ENCODE measurements around the gene TMEM42. TPM values are rescaled to one million over a fixed set of nuclear protein-coding genes. Genes with fewer than 3 reads are reported as not detected.

Gene TMEM42
- total and polyA plus RNA-seq, 2 of the 8 experiments (the other 6 are each of a cell fraction or from before 2014, with no cell fraction given): 11.2 to 41.4 TPM

DNA sequence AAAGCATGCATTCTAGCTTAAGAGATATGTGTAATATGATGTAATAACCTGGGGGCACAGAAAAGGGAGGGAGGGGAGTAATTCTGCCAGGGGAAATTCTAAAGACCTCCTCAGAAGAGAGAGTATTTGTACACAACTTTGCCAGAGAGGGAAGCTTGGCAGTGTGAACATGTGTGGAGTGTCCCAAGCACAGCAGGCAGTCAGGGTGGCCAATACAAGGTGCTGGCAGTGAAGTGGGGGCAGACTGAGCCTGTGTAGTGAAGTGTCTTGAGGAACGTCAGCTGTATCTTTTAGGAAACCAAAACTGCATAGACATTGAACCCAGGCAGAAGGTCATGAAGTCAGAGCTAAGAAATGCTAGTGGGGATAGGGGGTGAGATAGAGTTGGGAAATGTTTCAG, 29.7 kb upstream of the TMEM42 start:
- H4K5ac ChIP-seq (ENCODE audit: insufficient read length, low read depth, low read length): no peak overlapping the region
- H2BK15ac ChIP-seq (ENCODE audit: low read length): no peak overlapping the region
- no peak overlapping the region for H3K23ac ChIP-seq (ENCODE audit: insufficient read length)
- no peak overlapping the region for H3K9ac ChIP-seq (replicated peaks in 1 of 4; ENCODE audit: extremely low read depth in 1 of 4, low read depth in 3 of 4, low read length in 3 of 4)
- no peak overlapping the region for H3K56ac ChIP-seq (replicated peaks; ENCODE audit: insufficient read length, low read depth, low read length)
- no peak overlapping the region for H3K14ac ChIP-seq (ENCODE audit: insufficient read length)
- no peak overlapping the region for H3K27ac ChIP-seq (ENCODE audit: low read depth, low read length)
- H3K4me3 ChIP-seq (ENCODE audit: extremely low read depth in 1 of 4, insufficient read depth in 2 of 4, low read depth in 3 of 4, low read length in 4 of 4): no peak overlapping the region
- no peak overlapping the region for H2AFZ ChIP-seq (ENCODE audit: low read length)
- POLR2A ChIA-PET (ENCODE audit: partially characterized antibody): interaction anchor here (0.6 kb wide), 1 partner anchor 301 kb away, joined by 3 read pairs; no protein-coding TSS in a partner anchor
- no peaks in the 10 kb centered on the region for H3K27me3 ChIP-seq (replicated peaks in 1 of 4; ENCODE audit: control insufficient read depth in 3 of 4, extremely low read depth in 1 of 4, insufficient read depth in 3 of 4, low read length in 3 of 4)
- H2BK20ac ChIP-seq (ENCODE audit: low read length): no peak overlapping the region
- no peak overlapping the region for H4K8ac ChIP-seq (ENCODE audit: extremely low read depth, insufficient read depth, low read length)
- no peaks in the 10 kb centered on the region for H3K79me1 ChIP-seq (ENCODE audit: low read depth, low read length)
- no peaks in the 10 kb centered on the region for H3K79me2 ChIP-seq (ENCODE audit: control insufficient read depth in 1 of 2, insufficient read depth in 2 of 2, low read length in 2 of 2)
- no peaks in the 10 kb centered on the region for H3K4me1 ChIP-seq (replicated peaks in 1 of 4; ENCODE audit: control insufficient read depth in 3 of 4, insufficient read depth in 4 of 4, low read length in 3 of 4)
- DNase-seq (ENCODE audit: low read depth in 1 of 2, low spot score in 2 of 2) (no peak), FAIRE-seq (no peak)
- H3K36me3 ChIP-seq (ENCODE audit: control insufficient read depth in 2 of 4, insufficient read depth in 4 of 4, low read length in 3 of 4): peaks cover 13 to 47% (median 35%) of the 10 kb centered on the region in 4 experiments
- H3K9me3 ChIP-seq (ENCODE audit: insufficient read depth in 2 of 2, low read depth in 1 of 2, low read length in 1 of 2): peaks cover 4 to 6% of the 10 kb centered on the region in 2 experiments; a peak in 2 of 4 replicates
- 91% methylated on average over 1 of the region's 1 CpG; no CpG with 5 or more reads in 1 of the 2 experiments for WGBS, 2 experiments (ENCODE audit: extremely low coverage in 1 of 2, insufficient coverage in 1 of 2, insufficient read length in 1 of 2, insufficient replicate concordance in 2 of 2, low coverage in 1 of 2, low lambda C conversion rate in 2 of 2, missing lambda C conversion rate in 1 of 2)
- CTCF ChIA-PET (ENCODE audit: partially characterized antibody): interaction anchor here (0.6 to 2.0 kb wide), 3 partner anchors 12 to 58 kb away, joined by 3 to 5 read pairs (median 4); no protein-coding TSS in a partner anchor
- H2AK5ac ChIP-seq (ENCODE audit: low read depth, low read length): no peak overlapping the region
- no peaks in the 10 kb centered on the region for H3K23me2 ChIP-seq (ENCODE audit: low read depth, low read length)
- H2BK5ac ChIP-seq (ENCODE audit: low read depth, low read length): no peak overlapping the region
- no peak overlapping the region for H3K4me2 ChIP-seq (ENCODE audit: insufficient read depth in 1 of 2, low read depth in 2 of 2, low read length in 2 of 2)
- no peak overlapping the region for H2BK120ac ChIP-seq (replicated peaks; ENCODE audit: low read depth, low read length)
- H3K4ac ChIP-seq (replicated peaks; ENCODE audit: insufficient read length, low read depth, low read length): no peak overlapping the region
- H4K20me1 ChIP-seq (replicated peaks in 1 of 2; ENCODE audit: control insufficient read depth in 1 of 2, insufficient read depth in 2 of 2, low read length in 2 of 2): no peaks in the 10 kb centered on the region
- no peak overlapping the region for H2BK12ac ChIP-seq (ENCODE audit: low read depth, low read length)
- H3K18ac ChIP-seq (ENCODE audit: extremely low read depth, low read length): no peak overlapping the region
- no peak overlapping the region for H4K91ac ChIP-seq (replicated peaks; ENCODE audit: insufficient read length, low read length)
- TF ChIP-seq EP300 (IDR thresholded peaks at IDR 0.05; ENCODE audit: borderline replicate concordance in 1 of 2, low read depth in 2 of 2, low read length in 2 of 2): no peak
- TF ChIP-seq TCF12 (IDR thresholded peaks at IDR 0.05; ENCODE audit: low read depth, low read length): no peak
- TF ChIP-seq RFX5 (IDR thresholded peaks at IDR 0.05; ENCODE audit: borderline replicate concordance, low read depth, low read length): no peak
- no peak for TF ChIP-seq RNF2 (IDR thresholded peaks at IDR 0.05; ENCODE audit: borderline replicate concordance, low read depth, low read length, missing control alignments, poor library complexity, severe bottlenecking)
- TF ChIP-seq SRF (IDR thresholded peaks at IDR 0.05; ENCODE audit: low read depth, low read length): no peak
- TF ChIP-seq JUN (IDR thresholded peaks at IDR 0.05; ENCODE audit: low read depth, low read length): no peak
- TF ChIP-seq EZH2 (IDR thresholded peaks at IDR 0.05; ENCODE audit: low read depth, low read length, severe bottlenecking): no peak
- no peak for TF ChIP-seq JUND (IDR thresholded peaks at IDR 0.05; ENCODE audit: low read length)
- TF ChIP-seq MAFK (IDR thresholded peaks at IDR 0.05; ENCODE audit: low read depth, low read length): no peak
- no peak for TF ChIP-seq CHD2 (IDR thresholded peaks at IDR 0.05; ENCODE audit: low read length)
- no peak for TF ChIP-seq POU5F1 (IDR thresholded peaks at IDR 0.05; ENCODE audit: low read depth, low read length)
- TF ChIP-seq TEAD4 (IDR thresholded peaks at IDR 0.05; ENCODE audit: low read depth, low read length): no peak
- TF ChIP-seq SIX5 (IDR thresholded peaks at IDR 0.05; ENCODE audit: low read depth, low read length): no peak
- no peak for TF ChIP-seq SIN3A (conservative IDR thresholded peaks at IDR 0.05 in 1 of 2, IDR thresholded peaks at IDR 0.05 in 1 of 2; ENCODE audit: low read depth in 1 of 2, low read length in 2 of 2)
- no peak for TF ChIP-seq CEBPB (IDR thresholded peaks at IDR 0.05; ENCODE audit: low read depth, low read length)

Data from H1 (cell line).